ENCODE measurements around the gene VAPA. TPM values are rescaled to one million over a fixed set of nuclear protein-coding genes. Genes with fewer than 3 reads are reported as not detected.

Gene VAPA
- total and polyA plus RNA-seq, 9 of the 15 experiments (the other 6 are each of a cell fraction or from before 2014, with no cell fraction given) = 219 to 902 (median 526) TPM

DNA sequence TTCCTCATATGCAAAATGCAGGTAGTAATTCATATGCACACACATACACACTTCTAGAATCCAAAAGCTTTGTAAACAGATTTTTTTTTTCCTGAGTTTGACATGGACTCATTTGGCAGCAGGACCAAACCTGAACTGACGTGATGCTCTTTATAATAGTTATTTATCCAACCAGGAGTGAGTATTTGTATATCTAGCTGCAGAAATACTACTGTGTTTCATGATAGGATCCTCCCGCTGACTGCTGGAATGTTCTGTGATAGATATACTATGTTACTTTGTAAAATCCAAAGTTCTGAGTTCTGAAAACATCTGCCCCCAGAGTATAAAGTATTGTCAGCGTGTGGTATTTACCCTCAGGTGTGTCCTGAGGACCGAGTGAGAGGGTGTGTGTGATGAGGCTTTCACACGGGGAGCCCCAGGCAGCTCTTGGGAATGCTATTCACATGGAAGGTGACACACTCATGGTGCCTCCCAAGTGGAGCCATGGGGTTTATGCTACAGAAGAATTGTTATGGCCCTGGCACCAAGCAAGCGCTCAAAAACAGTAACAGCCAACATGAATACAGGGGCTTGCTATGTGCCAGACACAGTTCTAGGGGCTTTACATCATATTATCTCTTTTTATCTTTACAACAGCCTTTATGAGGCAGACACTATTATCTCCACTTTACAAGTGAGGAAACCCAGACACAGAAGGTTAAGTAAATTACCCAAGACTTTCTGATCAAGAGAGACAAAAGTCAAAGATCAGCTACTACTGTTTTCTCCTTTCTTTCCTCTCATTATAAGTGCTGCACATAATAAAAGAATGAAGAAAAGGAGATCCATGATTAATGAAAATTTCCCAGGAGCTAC is 44.7 kb upstream of the VAPA start (continued):
- no peak for TF ChIP-seq CBX8 (IDR thresholded peaks at IDR 0.05; ENCODE audit: borderline replicate concordance, extremely low read depth, low read depth, low read length, poor library complexity, severe bottlenecking)
- TF ChIP-seq, protein P1, sequence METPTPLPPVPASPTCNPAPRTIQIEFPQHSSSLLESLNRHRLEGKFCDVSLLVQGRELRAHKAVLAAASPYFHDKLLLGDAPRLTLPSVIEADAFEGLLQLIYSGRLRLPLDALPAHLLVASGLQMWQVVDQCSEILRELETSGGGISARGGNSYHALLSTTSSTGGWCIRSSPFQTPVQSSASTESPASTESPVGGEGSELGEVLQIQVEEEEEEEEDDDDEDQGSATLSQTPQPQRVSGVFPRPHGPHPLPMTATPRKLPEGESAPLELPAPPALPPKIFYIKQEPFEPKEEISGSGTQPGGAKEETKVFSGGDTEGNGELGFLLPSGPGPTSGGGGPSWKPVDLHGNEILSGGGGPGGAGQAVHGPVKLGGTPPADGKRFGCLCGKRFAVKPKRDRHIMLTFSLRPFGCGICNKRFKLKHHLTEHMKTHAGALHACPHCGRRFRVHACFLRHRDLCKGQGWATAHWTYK (CRISPR knock-in tag; IDR thresholded peaks at IDR 0.05) = no peak; the same call in 1 of the 2 replicates
- peak; percentile 27; the same call in 1 of the 2 replicates for TF ChIP-seq KLF13 (tag; IDR thresholded peaks at IDR 0.05; ENCODE audit: borderline replicate concordance, low read depth)
- TF ChIP-seq HDAC8 (tag; IDR thresholded peaks at IDR 0.05) = peak; percentile 17; the same call in 1 of the 2 replicates
- TF ChIP-seq PURB (CRISPR knock-in tag; IDR thresholded peaks at IDR 0.05; ENCODE audit: low read depth) = no peak
- TF ChIP-seq GTF2E2 (tag; IDR thresholded peaks at IDR 0.05) = 0 out of 2 replicates have a peak, but pooled peaks have one; percentile 12
- TF ChIP-seq, protein P2, sequence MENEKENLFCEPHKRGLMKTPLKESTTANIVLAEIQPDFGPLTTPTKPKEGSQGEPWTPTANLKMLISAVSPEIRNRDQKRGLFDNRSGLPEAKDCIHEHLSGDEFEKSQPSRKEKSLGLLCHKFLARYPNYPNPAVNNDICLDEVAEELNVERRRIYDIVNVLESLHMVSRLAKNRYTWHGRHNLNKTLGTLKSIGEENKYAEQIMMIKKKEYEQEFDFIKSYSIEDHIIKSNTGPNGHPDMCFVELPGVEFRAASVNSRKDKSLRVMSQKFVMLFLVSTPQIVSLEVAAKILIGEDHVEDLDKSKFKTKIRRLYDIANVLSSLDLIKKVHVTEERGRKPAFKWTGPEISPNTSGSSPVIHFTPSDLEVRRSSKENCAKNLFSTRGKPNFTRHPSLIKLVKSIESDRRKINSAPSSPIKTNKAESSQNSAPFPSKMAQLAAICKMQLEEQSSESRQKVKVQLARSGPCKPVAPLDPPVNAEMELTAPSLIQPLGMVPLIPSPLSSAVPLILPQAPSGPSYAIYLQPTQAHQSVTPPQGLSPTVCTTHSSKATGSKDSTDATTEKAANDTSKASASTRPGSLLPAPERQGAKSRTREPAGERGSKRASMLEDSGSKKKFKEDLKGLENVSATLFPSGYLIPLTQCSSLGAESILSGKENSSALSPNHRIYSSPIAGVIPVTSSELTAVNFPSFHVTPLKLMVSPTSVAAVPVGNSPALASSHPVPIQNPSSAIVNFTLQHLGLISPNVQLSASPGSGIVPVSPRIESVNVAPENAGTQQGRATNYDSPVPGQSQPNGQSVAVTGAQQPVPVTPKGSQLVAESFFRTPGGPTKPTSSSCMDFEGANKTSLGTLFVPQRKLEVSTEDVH (IDR thresholded peaks at IDR 0.05; ENCODE audit: low read depth, partially characterized antibody) = no peak
- TF ChIP-seq ZNF316 (IDR thresholded peaks at IDR 0.05) = no peak
- TF ChIP-seq, protein P3, sequence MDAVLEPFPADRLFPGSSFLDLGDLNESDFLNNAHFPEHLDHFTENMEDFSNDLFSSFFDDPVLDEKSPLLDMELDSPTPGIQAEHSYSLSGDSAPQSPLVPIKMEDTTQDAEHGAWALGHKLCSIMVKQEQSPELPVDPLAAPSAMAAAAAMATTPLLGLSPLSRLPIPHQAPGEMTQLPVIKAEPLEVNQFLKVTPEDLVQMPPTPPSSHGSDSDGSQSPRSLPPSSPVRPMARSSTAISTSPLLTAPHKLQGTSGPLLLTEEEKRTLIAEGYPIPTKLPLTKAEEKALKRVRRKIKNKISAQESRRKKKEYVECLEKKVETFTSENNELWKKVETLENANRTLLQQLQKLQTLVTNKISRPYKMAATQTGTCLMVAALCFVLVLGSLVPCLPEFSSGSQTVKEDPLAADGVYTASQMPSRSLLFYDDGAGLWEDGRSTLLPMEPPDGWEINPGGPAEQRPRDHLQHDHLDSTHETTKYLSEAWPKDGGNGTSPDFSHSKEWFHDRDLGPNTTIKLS (IDR thresholded peaks at IDR 0.05; ENCODE audit: borderline replicate concordance, low read depth) = no peak
- no peak for TF ChIP-seq ZNF644 (tag; IDR thresholded peaks at IDR 0.05; ENCODE audit: low read depth)
- TF ChIP-seq NCOA6 (IDR thresholded peaks at IDR 0.05) = no peak
- TF ChIP-seq, protein P4, sequence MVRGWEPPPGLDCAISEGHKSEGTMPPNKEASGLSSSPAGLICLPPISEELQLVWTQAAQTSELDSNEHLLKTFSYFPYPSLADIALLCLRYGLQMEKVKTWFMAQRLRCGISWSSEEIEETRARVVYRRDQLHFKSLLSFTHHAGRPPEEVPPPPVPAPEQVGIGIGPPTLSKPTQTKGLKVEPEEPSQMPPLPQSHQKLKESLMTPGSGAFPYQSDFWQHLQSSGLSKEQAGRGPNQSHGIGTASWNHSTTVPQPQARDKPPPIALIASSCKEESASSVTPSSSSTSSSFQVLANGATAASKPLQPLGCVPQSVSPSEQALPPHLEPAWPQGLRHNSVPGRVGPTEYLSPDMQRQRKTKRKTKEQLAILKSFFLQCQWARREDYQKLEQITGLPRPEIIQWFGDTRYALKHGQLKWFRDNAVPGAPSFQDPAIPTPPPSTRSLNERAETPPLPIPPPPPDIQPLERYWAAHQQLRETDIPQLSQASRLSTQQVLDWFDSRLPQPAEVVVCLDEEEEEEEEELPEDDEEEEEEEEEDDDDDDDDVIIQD (CRISPR knock-in tag; IDR thresholded peaks at IDR 0.05) = no peak
- TF ChIP-seq PHTF2 (CRISPR knock-in tag; IDR thresholded peaks at IDR 0.05) = no peak
- TF ChIP-seq, protein P5, sequence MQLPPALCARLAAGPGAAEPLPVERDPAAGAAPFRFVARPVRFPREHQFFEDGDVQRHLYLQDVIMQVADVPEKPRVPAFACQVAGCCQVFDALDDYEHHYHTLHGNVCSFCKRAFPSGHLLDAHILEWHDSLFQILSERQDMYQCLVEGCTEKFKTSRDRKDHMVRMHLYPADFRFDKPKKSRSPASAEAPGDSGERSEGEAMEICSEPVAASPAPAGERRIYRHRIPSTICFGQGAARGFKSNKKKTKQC (CRISPR knock-in tag; IDR thresholded peaks at IDR 0.05) = no peak
- no peak for TF ChIP-seq ZNF41 (CRISPR knock-in tag; conservative IDR thresholded peaks at IDR 0.05)
- peak; percentile 13; the same call in 1 of the 2 replicates for TF ChIP-seq ILK (tag; IDR thresholded peaks at IDR 0.05; ENCODE audit: borderline replicate concordance, low read depth)
- TF ChIP-seq TARDBP (IDR thresholded peaks at IDR 0.05) = no peak
- TF ChIP-seq CHD4 (IDR thresholded peaks at IDR 0.05; ENCODE audit: insufficient read depth, insufficient replicate concordance, low read depth, low read length, poor library complexity, severe bottlenecking) = peak; percentile 71
- no peak for TF ChIP-seq ZNF3 (CRISPR knock-in tag; IDR thresholded peaks at IDR 0.05)
